ENCODE data around the gene SCNN1G. TPM values are rescaled to one million over a fixed set of nuclear protein-coding genes. Genes with fewer than 3 reads are reported as not detected.

Gene SCNN1G
- total and polyA plus RNA-seq, 2 donors (not counting 3 experiments of a cell fraction or from before 2014, with no cell fraction given): not detected

- Histone ChIP-seq H3K79me2 (ENCODE audit: control insufficient read depth, insufficient read depth, low read length) (no peaks in the 10 kb centered on the region), H2AFZ (ENCODE audit: low read depth, low read length) (no peak overlapping the region), H3K4me3 (replicated peaks in 1 of 3; ENCODE audit: insufficient read depth in 1 of 3, low read depth in 1 of 3, low read length in 3 of 3) (no peak overlapping the region), H3K27me3 (ENCODE audit: control insufficient read depth in 2 of 2, insufficient read depth in 2 of 2, low read length in 2 of 2) (peaks cover 1 to 8% of the 10 kb centered on the region in 2 experiments), H3K9ac (replicated peaks; ENCODE audit: extremely low read depth, insufficient read depth, low read length) (no peak overlapping the region), H3K9me1 (replicated peaks; ENCODE audit: control insufficient read depth, extremely low read depth, insufficient read depth, low read length) (no peaks in the 10 kb centered on the region), H4K20me1 (replicated peaks; ENCODE audit: control insufficient read depth, extremely low read depth, insufficient read depth, low read length) (no peaks in the 10 kb centered on the region), H3K9me3 (replicated peaks; ENCODE audit: control insufficient read depth, insufficient read depth, low read length) (no peaks in the 10 kb centered on the region), H3K4me1 (ENCODE audit: control insufficient read depth, extremely low read depth, insufficient read depth, low read length) (no peaks in the 10 kb centered on the region), H3K36me3 (ENCODE audit: control insufficient read depth in 2 of 2, extremely low read depth in 1 of 2, insufficient read depth in 2 of 2, low read length in 2 of 2) (no peaks in the 10 kb centered on the region), H3K4me2 (ENCODE audit: insufficient read depth, low read length) (no peak overlapping the region), H3K27ac (ENCODE audit: insufficient read depth, low read depth, low read length) (no peak overlapping the region)
- no peak for DNase-seq (ENCODE audit: low read depth, low spot score)
- ChIA-PET POLR2A (no interaction called here), CTCF (no interaction called here)
- BruUV-seq (replicated peaks): no TSS peak
- TF ChIP-seq MYC (IDR thresholded peaks at IDR 0.05; ENCODE audit: low read depth, low read length): no peak
- TF ChIP-seq MAX (IDR thresholded peaks at IDR 0.05; ENCODE audit: insufficient read depth, insufficient read length): no peak
- TF ChIP-seq JUN (IDR thresholded peaks at IDR 0.05; ENCODE audit: borderline replicate concordance, insufficient read depth, insufficient read length, low read depth): no peak
- no peak for TF ChIP-seq POLR2AphosphoS5 (IDR thresholded peaks at IDR 0.05; ENCODE audit: insufficient read depth, low read depth, low read length)
- no peak for TF ChIP-seq GATA2 (IDR thresholded peaks at IDR 0.05; ENCODE audit: insufficient read depth, insufficient read length, low read depth, low read length)
- no peak for TF ChIP-seq EZH2 (IDR thresholded peaks at IDR 0.05; ENCODE audit: borderline replicate concordance, low read depth, low read length, severe bottlenecking)
- no peak for TF ChIP-seq FOS (IDR thresholded peaks at IDR 0.05; ENCODE audit: borderline replicate concordance, insufficient read depth, low read length)
- no peak for TF ChIP-seq POLR2A (IDR thresholded peaks at IDR 0.05; ENCODE audit: low read depth, low read length)
- TF ChIP-seq, protein P1, sequence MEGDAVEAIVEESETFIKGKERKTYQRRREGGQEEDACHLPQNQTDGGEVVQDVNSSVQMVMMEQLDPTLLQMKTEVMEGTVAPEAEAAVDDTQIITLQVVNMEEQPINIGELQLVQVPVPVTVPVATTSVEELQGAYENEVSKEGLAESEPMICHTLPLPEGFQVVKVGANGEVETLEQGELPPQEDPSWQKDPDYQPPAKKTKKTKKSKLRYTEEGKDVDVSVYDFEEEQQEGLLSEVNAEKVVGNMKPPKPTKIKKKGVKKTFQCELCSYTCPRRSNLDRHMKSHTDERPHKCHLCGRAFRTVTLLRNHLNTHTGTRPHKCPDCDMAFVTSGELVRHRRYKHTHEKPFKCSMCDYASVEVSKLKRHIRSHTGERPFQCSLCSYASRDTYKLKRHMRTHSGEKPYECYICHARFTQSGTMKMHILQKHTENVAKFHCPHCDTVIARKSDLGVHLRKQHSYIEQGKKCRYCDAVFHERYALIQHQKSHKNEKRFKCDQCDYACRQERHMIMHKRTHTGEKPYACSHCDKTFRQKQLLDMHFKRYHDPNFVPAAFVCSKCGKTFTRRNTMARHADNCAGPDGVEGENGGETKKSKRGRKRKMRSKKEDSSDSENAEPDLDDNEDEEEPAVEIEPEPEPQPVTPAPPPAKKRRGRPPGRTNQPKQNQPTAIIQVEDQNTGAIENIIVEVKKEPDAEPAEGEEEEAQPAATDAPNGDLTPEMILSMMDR (IDR thresholded peaks at IDR 0.05; ENCODE audit: extremely low read depth in 1 of 2, insufficient read depth in 1 of 2, low read depth in 1 of 2, low read length in 2 of 2): no peak
- dilution Hi-C loops (cut with MboI; ENCODE audit: extremely low pct_ligation_motif_present, low sequenced_read_pairs): no loop called here
- intact Hi-C loops (cut with micrococcal nuclease): no loop called here
- FAIRE-seq: no peak
These were observed 22.5 kb upstream of the SCNN1G start for GRCh38 chr16:23160082-23160481.
